Hematopoietic multipotent progenitor cell treated with erythropoietin and hydrocortisone succinate and interleukin-3 and kit ligand, for 15 days (in vitro differentiated cells): ENCODE data around the gene ALKBH5.

ENCODE experiments used
- DNase-seq: peaks from one replicate; pipeline ENCODE4 v3.0.0-alpha.2; 2015; ENCODE audit warnings: low spot score

Gene ALKBH5

DNA sequence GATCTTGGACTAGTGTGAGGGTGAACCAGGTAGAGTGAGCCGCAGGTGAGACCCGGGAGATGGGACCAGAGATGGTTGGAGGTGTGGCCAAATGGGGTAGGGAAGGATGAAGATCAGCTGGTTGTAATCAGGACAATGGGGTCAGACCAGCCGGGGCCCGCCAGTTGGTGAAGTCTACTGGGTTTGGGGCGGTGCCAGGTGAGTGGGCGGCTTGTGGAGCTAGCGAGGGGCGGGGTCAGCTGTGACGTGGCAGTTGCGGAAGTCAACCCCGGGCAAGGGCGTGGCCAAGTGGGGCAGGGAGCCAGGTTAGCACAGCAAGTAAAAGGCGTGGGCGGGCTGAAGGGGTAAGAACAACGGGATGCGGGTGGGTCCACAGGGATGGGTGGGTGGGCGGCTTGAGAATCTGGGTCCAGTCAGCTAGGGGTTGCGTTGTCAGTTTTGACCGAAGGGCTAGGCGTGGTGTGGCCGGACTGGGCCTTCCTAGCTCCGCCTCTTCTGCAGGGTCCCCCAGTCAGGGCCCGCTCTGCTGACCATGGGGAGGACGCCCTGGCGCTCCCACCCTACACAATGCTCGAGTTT lies 25.5 kb upstream of the ALKBH5 start:
- peak; percentile 89 for DNase-seq

DNA sequence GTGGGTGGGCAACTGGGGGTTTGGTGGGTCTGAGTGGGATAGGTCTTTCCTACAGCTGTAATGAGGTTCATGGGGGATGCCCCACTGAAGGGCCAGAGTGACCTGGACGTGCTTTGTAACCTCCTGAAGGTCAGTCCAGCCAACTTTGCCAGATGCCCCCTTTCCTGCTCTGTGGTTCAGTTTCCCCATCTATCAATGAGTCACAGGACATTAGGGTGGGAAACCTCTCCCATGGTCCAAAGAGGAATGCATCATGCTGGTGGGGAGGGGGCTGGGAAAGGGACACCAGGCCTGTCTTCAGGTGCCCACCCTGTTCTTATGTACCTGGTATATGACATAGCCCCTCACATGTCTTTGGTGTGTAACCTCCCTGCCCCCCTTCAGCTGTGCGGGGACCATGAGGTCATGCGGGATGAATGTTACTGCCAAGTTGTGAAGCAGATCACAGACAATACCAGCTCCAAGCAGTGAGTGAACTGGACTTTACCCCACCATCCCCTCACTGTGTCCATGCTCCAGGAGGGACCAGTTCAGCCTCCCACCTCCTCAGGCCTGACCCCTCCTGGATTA lies 24.0 kb upstream of the ALKBH5 start:
- DNase-seq: no peak

DNA sequence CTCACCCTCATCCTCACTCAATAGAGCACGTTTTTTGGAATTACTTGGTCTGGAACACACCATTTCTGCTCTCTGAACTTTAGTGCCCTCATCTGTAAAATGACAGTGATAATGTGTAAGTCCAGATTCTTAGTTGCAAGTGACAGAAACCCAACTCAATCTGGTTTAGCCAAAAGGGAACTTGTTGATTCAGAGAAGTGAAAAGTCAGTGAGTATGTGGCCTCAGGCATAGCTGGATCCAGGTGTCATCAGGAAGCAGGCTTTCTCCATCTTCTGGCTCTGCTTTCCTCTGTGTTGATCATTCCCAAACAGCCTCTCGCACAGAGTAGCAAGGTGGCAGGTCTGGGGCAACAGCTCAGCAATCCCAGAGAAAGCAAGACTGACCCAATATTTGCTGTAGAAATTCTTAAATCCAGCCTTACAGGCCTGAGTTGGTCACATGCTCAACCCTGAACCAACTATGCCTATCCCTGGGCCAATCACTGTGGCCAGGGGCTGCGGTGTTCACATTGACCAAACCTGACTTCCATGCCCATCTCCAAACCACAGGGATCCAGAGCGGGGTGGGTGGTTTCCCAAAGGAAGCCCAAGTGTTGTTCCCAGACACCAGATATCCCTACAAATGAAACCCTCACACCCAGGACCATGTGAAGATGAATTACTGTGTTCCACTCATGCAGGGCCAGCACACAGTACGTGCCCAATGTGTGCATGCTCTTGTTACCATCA lies 23.3 kb upstream of the ALKBH5 start:
- DNase-seq: no peak

DNA sequence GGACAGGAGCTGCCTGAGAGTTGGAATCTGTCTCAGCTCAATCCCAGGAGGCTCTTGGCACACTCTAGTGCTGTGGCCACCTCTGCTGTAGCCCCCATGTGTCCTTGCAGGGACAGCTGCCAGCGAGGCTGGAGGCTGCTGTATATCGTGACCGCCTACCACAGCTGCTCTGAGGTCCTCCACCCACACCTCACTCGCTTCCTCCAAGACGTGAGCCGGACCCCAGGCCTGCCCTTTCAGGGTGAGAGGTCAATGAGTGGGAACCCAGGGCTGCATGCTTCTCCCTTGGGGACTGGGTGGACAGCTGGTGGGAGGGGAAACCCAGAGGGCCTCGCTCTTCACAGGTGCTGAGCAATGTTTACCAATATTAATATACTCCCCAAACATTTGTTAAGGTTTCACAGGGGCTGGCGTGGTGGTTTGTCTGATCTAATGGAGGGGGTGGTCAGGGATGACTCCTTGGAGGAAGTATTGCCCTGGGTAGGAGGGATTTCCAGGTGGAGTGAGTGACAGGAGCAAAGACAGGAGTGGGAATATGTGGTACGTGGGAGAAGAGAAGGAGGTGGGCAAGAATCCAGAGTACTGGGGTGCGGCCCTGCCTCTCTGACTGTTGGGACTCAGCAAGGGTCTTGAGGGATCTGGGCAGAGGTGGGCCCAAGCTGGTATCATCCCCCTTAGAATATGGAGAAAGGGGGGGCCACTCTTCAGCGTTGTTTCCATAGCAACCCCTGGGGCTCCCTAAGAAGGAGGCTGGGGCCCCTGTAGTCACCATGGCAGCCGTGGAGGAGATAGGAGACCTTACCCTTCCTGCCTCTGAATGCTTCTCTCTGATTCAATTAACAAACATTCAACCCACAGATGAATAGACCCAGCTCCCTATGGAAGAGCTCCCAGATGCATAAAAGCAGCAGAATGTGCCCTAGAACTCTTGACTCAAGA lies 22.2 kb upstream of the ALKBH5 start:
- DNase-seq: no peak

DNA sequence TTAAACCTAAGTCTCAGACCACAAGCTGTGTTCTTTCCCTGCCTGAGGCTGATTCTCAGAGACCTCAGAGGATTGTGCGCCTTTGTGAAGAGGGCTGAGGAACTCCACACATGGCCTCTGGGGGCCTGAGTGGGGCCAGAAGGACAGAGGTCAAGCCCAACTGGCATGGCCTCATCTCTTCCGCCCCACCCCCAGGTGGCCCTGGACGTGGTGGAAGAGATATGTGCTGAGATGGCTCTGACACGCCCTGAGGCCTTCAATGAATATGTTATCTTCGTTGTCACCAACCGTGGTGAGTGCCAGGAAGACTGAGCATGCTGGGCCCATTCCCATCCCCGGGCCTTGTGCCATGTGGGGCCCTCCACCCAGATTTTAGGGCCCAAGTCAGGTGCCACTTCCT lies 20.1 kb upstream of the ALKBH5 start:
- peak; percentile 34 for DNase-seq

DNA sequence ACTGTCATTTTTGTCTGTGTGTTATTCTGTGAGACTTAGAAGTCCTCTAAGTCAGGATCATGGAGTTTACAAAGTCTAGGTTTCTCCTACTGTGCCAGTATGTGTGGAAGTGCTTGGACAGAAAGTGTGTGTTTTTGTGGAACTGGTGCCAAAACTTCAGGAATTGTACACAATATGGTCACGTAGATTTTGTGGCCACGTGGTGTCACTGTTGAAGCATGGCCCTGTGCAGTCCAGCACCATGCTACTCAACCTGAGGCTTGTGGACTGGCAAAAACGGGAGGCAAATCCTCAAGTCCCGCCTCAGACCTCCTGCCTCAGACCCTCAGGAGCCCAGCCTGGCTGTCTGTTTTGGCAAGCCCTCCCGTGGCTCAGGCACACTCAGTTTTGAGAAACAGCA lies 16.7 kb upstream of the ALKBH5 start:
- peak; percentile 20 for DNase-seq

DNA sequence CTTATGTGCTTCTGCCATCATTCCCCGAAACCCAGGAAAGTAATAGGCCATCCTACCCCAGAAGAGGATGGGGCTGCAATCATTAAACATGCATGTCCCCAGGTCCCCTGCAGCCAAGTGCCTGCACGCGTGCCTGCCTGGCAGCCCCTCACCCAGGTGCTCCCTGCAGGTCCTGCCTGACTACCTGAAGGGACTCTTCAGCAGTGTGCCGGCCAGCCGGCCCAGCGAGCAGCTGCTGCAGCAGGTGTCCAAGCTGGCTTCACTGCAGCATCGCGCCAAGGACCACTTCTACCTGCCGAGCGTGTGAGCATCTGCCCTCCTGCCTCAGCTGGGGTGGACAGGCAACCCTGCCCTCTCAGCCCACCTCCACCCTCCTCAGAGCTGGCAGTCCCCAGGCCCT lies 16.2 kb upstream of the ALKBH5 start:
- no peak for DNase-seq

DNA sequence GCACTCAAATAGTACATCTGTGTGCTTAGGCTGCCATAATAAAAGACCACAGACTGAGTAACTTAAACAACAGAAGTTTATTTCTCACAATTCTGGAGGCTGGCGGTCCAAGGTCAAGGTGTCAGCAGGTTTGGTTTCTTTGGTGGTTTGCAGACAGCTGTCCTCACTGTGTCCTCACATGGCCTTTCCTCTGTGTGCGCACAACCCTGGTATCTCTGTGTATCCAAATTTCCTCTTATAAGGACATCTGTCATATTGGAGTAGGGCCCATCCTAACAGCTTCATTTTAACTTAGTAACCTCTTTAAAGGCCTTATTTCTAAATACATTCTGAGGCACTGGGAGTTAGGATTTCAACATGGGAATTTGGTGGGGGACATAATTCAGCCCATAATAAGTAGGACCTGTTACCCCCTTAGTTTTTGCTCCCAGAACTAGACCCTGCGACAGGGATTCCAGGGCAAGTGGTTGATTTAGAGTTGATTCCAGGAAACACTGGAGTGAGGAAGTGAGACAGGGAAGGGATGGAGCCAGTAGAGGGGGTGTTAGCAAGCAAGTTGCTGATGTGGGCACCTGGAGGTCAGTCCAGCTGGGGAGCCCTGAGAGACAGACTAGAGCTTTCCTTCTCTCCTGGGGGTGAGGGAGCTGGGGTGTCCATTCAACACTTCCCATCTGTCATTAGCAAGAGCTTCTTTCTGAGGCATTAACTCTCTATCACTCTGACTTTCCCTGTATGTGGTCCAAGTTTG lies 10.9 kb upstream of the ALKBH5 start:
- no peak for DNase-seq

DNA sequence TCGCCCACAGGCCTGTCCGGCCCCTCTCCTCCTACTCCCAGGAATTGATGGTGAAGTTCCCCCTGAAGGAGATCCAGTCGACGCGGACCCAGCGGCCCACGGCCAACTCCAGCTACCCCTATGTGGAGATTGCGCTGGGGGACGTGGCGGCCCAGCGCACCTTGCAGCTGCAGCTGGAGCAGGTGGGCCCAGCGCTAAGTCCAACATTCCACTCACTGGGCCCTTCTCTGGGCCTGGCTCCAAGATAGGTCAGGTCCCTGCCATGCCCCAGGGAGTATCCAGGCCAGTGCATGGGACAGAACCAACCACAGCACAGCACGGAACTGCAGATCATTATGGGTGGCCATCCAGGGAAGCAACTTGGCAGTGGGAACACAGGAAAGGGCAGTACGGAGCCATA lies 9.9 kb upstream of the ALKBH5 start:
- no peak for DNase-seq

DNA sequence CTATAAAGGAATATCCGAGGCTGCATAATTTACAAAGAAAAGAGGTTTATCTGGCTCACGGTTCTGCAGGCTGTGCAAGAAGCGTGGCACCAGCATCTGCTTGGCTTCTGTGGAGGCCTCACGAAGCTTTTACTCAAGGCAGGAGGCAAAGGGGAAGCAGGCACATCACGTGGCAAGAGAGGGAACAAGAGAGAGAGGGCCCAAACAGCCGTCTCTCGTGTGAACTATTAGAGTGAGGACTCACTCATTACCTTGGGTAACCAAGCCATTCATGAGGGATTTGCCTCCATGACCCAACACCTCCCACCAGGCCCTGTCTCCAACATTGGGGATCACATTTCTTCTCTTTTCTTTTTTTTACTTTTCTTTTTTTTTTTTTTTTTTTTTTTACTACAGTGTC lies 7.5 kb upstream of the ALKBH5 start:
- DNase-seq: no peak

DNA sequence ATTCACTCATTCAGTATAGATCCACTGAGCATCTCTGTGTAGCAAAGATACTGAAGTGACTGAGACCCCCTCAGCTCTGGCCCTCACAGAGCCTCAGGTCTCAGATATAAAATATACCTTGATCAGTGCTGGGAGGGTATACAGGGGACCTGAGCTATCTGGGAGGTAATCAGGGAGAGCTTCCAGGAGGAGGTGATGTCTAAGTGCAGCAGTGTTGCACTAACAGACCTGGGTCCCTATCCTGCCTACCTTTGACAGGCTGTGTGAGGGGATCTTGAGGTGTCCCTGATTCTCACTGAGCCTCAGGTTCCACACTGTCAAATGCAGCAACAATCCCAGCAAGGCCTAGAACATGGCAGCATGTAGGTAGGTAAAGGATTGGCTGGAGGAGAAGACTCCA lies 6.5 kb upstream of the ALKBH5 start:
- no peak for DNase-seq

DNA sequence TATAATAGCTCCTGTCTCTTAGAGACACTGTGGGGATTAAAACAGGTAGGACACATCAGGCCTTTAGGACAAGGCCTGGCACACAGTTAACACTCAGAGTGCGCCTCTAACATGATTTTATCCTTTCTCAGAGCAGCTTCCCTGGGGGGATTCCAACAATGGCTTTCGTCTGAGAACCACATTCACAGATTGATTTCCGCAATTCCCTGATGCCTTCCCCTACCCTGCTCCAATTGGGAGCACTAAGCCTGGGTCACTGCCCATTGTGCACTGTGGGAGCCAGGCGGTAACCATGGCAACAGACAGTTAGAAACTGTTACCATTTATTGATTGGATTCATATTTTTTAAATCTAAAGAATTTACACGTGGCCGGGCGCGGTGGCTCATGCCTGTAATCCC lies 5.9 kb upstream of the ALKBH5 start:
- no peak for DNase-seq

DNA sequence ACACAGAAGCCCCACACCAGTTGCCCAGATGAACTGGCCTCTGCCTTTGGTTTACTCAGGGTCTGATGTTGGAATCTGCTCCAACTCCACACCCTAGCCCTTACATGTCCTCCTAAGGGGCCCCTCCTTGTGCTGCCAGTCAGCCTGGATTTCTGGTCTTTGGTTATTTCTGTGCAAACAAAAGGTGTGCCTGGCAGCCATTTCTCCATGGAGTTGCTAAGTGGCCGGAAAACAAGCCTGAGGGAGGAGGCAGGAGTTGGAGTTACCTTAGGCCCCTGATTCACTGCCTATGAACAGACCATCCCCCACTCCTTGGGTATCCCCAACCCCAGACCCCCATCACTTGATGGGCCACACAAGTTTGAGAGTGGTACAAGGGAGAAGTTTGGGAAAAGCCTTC lies 4.4 kb upstream of the ALKBH5 start:
- no peak for DNase-seq

DNA sequence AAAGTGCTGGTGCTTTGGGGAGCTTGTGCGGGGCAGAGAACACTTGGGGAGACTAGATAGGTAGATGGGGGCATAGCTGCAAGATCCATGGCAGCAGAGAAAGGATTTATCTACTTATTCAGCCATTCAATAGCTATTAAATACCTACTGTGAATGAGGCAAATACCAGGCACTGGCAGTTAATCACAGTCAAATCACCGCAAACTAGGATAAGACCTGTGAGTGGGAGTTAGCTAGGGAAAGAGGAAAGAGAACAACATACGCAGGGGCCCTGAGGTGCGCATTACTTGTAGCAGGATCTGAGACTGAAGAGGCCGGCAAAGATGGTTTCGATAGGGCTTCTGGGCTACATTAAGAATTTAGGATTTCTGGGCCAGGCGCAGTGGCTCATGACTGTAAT lies 3.8 kb upstream of the ALKBH5 start:
- DNase-seq: no peak

DNA sequence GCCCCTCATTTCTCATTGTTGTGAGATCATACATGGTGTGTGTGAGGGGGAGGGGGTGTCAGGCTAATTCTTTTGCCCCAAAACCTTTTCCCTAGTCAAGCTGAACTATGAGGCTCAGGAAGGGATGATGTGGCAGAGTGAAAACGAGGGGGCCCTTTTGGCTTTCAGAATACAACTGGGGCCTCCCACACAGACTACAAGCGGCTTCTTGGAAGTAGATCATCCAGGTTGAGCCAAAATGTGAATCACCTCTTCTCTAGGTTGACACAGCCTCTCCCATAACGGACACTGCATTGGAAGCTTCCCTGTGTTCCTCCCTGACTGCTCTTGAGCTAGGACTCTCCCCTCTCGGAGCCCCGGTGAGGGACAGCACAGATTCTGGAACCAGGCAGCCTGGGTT lies 2.3 kb upstream of the ALKBH5 start:
- DNase-seq: no peak

DNA sequence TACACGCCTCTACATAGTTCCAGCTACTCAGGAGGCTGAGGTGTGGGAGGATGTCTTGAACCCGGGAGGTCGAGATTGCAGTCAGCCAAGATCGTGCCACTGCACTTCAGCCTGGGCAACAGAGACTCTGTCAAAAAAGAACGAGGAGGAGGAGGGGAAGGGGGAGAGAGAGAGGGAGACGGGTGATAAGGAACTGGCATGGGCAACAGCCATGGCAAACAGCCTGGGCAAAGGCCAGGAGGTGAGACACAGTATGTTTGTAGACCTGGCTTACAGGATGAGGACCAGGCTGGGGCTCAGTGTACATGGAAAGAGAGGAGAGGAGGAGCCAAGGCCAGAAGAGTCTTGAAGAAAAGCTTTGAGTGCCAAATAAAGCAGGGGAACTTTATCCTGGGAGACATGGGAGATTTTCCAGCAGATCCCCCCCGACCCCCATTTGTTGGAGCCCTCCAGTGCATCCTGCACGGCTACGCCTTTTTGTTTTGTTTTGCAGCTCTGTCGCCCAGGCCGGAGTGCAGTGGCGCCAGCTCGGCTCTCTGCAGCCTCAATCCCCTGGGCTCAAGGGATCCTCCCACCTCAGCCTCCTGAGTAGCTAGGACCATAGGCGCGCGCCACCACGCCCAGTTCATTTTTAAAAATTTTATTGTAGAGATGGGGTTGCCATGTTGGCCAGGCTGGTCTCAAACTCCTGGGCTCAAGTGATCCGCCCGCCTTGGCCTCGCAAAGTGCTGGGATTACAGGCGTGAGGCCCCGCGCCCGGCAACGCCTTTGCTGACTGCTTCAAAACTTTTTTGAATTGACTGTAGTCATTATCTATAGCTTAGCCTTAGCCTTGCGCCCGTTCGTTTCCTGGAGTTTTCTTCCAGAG lies 1.3 kb upstream of the ALKBH5 start:
- peak; percentile 55 for DNase-seq

DNA sequence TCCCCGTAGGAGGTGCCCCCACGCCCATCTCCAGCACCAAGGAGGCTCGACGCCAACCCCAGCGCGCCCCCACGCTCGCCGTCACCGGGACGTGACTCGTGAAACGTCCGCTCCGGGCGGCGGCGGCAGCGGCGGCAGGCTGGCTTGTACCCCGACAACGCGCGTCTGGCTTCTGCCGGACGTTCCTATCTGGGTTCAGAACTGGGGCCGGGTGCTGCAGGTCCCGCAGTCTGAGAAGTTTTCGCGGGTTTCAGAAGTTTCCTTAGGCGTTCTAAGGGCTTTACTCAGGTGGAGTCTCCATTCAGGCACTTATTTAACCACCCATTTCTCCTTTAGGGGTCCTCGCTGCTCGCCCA lies 672 bp upstream of the ALKBH5 start:
- DNase-seq: no peak

DNA sequence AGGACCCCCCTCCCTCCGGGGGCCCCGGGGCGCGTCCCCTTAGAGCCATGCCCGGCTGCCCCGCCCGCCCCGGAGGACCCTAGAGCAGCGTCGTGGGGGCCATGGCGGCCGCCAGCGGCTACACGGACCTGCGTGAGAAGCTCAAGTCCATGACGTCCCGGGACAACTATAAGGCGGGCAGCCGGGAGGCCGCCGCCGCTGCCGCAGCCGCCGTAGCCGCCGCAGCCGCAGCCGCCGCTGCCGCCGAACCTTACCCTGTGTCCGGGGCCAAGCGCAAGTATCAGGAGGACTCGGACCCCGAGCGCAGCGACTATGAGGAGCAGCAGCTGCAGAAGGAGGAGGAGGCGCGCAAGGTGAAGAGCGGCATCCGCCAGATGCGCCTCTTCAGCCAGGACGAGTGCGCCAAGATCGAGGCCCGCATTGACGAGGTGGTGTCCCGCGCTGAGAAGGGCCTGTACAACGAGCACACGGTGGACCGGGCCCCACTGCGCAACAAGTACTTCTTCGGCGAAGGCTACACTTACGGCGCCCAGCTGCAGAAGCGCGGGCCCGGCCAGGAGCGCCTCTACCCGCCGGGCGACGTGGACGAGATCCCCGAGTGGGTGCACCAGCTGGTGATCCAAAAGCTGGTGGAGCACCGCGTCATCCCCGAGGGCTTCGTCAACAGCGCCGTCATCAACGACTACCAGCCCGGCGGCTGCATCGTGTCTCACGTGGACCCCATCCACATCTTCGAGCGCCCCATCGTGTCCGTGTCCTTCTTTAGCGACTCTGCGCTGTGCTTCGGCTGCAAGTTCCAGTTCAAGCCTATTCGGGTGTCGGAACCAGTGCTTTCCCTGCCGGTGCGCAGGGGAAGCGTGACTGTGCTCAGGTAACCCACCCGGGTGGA lies 759 bp downstream of the ALKBH5 start:
- peak; percentile 63 for DNase-seq

DNA sequence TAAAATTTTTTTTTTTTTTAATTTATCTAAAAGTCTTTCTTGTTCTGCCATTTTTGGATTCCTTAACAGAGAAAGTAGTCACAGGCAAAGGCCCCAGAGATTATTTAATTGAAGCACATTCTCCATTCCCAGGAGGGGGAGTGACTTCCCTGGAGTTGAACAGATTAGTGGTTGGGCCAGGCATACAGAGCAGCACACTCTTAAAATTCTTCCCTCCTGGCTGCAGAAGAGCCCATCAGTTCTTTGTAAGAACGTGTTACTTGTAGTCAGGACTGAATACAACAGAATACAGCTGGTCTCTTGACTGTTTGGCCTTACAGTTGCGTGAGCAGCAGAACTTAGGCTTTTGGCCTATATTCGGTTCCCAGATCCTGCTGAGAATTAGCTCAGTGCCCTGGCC lies 1.8 kb downstream of the ALKBH5 start:
- DNase-seq: no peak
